Measurements from ENCODE around the gene SLC5A6. TPM values are rescaled to one million over a fixed set of nuclear protein-coding genes. Genes with fewer than 3 reads are reported as not detected.
"Not testable (repeated sequence)": the region's sequence is repeated elsewhere in the genome, so short reads cannot be mapped to it uniquely, and the experiment has no call there.

The SLC5A6 gene
- total RNA-seq, 1 experiment from 2014 or later: 49.0 TPM

GRCh38 chr2:27179344-27180000 lies 32.6 kb downstream of the SLC5A6 start:
- BruUV-seq (replicated peaks): no TSS peak
- no peak for DNase-seq
- H2AFZ ChIP-seq: no peak overlapping the region
- POLR2A ChIA-PET (ENCODE audit: unreplicated experiment): no interaction called here
- no peaks in the 10 kb centered on the region for H3K4me1 ChIP-seq (replicated peaks; ENCODE audit: insufficient read depth)
- H3K36me3 ChIP-seq (ENCODE audit: low read depth): no peaks in the 10 kb centered on the region
- no peaks in the 10 kb centered on the region for H4K20me1 ChIP-seq (ENCODE audit: insufficient read depth)
- no peak overlapping the region for H3K4me2 ChIP-seq
- peaks cover 9% of the 10 kb centered on the region; the same call in 1 of the 2 replicates for H3K27me3 ChIP-seq (ENCODE audit: insufficient read depth, low read depth)
- no peaks in the 10 kb centered on the region for H3K9me2 ChIP-seq (ENCODE audit: insufficient read depth)
- H3K79me2 ChIP-seq (ENCODE audit: low read depth): no peaks in the 10 kb centered on the region
- CTCF ChIA-PET: no interaction called here
- no peaks in the 10 kb centered on the region for H3K9me3 ChIP-seq (ENCODE audit: insufficient read depth, low read depth)
- TF ChIP-seq CTCF (conservative IDR thresholded peaks at IDR 0.05) (no peak), EZH2 (IDR thresholded peaks at IDR 0.05; ENCODE audit: low read depth) (no peak)
- no peak overlapping the region for H3K4me3 ChIP-seq
- no peaks in the 10 kb centered on the region for H3F3A ChIP-seq (ENCODE audit: insufficient read depth, low read depth)
- intact Hi-C loops (cut with micrococcal nuclease; ENCODE audit: unreplicated experiment): no loop called here
- no peak overlapping the region for H3K27ac ChIP-seq

- Histone ChIP-seq H3K36me3 (ENCODE audit: low read depth) (no peaks in the 10 kb centered on the region), H2AFZ (no peak overlapping the region), H3K4me2 (no peak overlapping the region), H3K79me2 (ENCODE audit: low read depth) (no peaks in the 10 kb centered on the region), H3K4me1 (replicated peaks; ENCODE audit: insufficient read depth) (no peaks in the 10 kb centered on the region), H3F3A (ENCODE audit: insufficient read depth, low read depth) (no peaks in the 10 kb centered on the region), H3K27me3 (ENCODE audit: insufficient read depth, low read depth) (peaks cover 17% of the 10 kb centered on the region; the same call in 1 of the 2 replicates), H3K4me3 (no peak overlapping the region), H3K27ac (no peak overlapping the region), H3K9me3 (ENCODE audit: insufficient read depth, low read depth) (no peaks in the 10 kb centered on the region), H4K20me1 (ENCODE audit: insufficient read depth) (no peaks in the 10 kb centered on the region), H3K9me2 (ENCODE audit: insufficient read depth) (no peaks in the 10 kb centered on the region)
- DNase-seq: no peak
- ChIA-PET POLR2A (ENCODE audit: unreplicated experiment) (no interaction called here), CTCF (no interaction called here)
- no peak for TF ChIP-seq CTCF (conservative IDR thresholded peaks at IDR 0.05)
- no peak for TF ChIP-seq EZH2 (IDR thresholded peaks at IDR 0.05; ENCODE audit: low read depth)
- intact Hi-C loops (cut with micrococcal nuclease; ENCODE audit: unreplicated experiment): no loop called here
- no TSS peak for BruUV-seq (replicated peaks)
Observed at GRCh38 chr2:27178469-27178868, 33.6 kb downstream of the SLC5A6 start.

GRCh38 chr2:27177441-27178351 lies 34.4 kb downstream of the SLC5A6 start:
- DNase-seq: no peak
- H3K4me1 ChIP-seq (replicated peaks; ENCODE audit: insufficient read depth): no peaks in the 10 kb centered on the region
- H3K4me2 ChIP-seq: no peak overlapping the region
- H3K79me2 ChIP-seq (ENCODE audit: low read depth): no peaks in the 10 kb centered on the region
- H3K36me3 ChIP-seq (ENCODE audit: low read depth): no peaks in the 10 kb centered on the region
- H3K27ac ChIP-seq: no peak overlapping the region
- H3K9me3 ChIP-seq (ENCODE audit: insufficient read depth, low read depth): no peaks in the 10 kb centered on the region
- H4K20me1 ChIP-seq (ENCODE audit: insufficient read depth): no peaks in the 10 kb centered on the region
- intact Hi-C loops (cut with micrococcal nuclease; ENCODE audit: unreplicated experiment): no loop called here
- H3K27me3 ChIP-seq (ENCODE audit: insufficient read depth, low read depth): peaks cover 17% of the 10 kb centered on the region; the same call in 1 of the 2 replicates
- H3F3A ChIP-seq (ENCODE audit: insufficient read depth, low read depth): no peaks in the 10 kb centered on the region
- ChIA-PET CTCF (no interaction called here), POLR2A (ENCODE audit: unreplicated experiment) (no interaction called here)
- TF ChIP-seq EZH2 (IDR thresholded peaks at IDR 0.05; ENCODE audit: low read depth) (no peak), CTCF (conservative IDR thresholded peaks at IDR 0.05) (no peak)
- no TSS peak for BruUV-seq (replicated peaks)
- no peak overlapping the region for H3K4me3 ChIP-seq
- H2AFZ ChIP-seq: no peak overlapping the region
- no peaks in the 10 kb centered on the region for H3K9me2 ChIP-seq (ENCODE audit: insufficient read depth)

- H3F3A ChIP-seq (ENCODE audit: insufficient read depth, low read depth); DNase-seq; H3K4me1 ChIP-seq (replicated peaks; ENCODE audit: insufficient read depth); H3K9me2 ChIP-seq (ENCODE audit: insufficient read depth); BruUV-seq (replicated peaks); intact Hi-C loops (cut with micrococcal nuclease; ENCODE audit: unreplicated experiment); H4K20me1 ChIP-seq (ENCODE audit: insufficient read depth); H3K9me3 ChIP-seq (ENCODE audit: insufficient read depth, low read depth); H3K27ac ChIP-seq; H3K79me2 ChIP-seq (ENCODE audit: low read depth); H3K36me3 ChIP-seq (ENCODE audit: low read depth); H3K4me2 ChIP-seq; H3K4me3 ChIP-seq; H2AFZ ChIP-seq; POLR2A ChIA-PET (ENCODE audit: unreplicated experiment): not testable (repeated sequence)
- peaks cover 17% of the 10 kb centered on the region; the same call in 1 of the 2 replicates for H3K27me3 ChIP-seq (ENCODE audit: insufficient read depth, low read depth)
- CTCF ChIA-PET: interaction anchor here (0.5 kb wide), 1 partner anchor 9 kb away, joined by 3 read pairs; no protein-coding TSS in a partner anchor
Observed at GRCh38 chr2:27175781-27176180, 36.3 kb downstream of the SLC5A6 start.
